Skin epidermis (tissue), 12 donors: ENCODE results near the gene KIRREL1.

Experiments used
- H3K27ac ChIP-seq, 21 experiments: fragments of 200-600 bp; sonication (generic) in 11 of 21; one replicate each; pipeline ENCODE4 v1.5.0; 2020; ENCODE audit warnings: mild to moderate bottlenecking in 3 of 21, inconsistent platforms in 2 of 21, moderate library complexity in 2 of 21
- H3K4me3 ChIP-seq, 7 experiments: fragments of 200-600 bp; sonication (generic) in 2 of 7; one replicate each; pipeline ENCODE4 v1.5.0; 2020; ENCODE audit warnings: inconsistent platforms in 2 of 7, mild to moderate bottlenecking in 2 of 7, moderate library complexity in 1 of 7

KIRREL1 gene

DNA sequence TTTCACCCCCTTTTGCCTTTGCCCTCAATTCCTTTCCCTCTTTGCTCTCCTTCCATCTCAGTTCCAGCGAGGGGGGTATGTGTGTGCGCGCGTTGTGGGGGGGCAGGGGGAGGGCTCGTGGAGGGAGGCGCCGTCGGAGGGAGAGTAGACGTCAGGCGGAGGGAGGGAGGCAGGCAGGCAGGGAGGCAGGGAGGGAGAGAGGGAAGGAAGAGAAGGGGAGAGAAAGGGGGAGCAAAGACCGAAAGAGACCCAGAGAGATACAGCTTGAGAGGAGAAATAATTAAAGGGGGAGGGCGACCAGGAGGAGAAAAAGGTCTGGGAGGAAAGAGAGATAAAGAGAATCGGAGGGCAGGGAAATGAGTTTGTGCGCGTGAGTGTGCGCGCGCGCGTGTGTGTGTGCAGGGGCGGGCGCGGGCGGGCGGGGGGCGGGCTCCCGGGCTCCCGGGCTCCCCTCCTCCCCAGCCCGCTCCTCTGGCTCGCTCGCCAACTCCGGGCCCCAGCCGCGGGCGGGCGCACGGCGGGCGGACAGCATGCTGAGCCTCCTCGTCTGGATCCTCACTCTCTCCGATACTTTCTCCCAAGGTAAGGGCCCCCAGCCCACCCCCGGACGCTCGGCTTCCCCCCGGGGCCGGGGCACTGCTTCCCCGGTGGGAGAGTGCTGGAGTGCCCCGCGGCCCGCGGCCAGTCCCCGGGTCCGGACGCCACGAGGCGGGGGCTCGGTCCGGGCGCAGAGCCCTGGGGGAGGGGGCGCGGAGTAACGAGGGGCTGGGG is at the start of gene KIRREL1:
TSS of gene KIRREL1 (plus strand) at position 499 of the 771 bp plus-strand sequence. CDS start at position 531, 32 bp downstream.
- Histone ChIP-seq H3K4me3 (peak within 1 kb of the TSS; percentile 48 to 84 (median 70)), H3K27ac (peak within 1 kb of the TSS; percentile 60 to 96 (median 90))

DNA sequence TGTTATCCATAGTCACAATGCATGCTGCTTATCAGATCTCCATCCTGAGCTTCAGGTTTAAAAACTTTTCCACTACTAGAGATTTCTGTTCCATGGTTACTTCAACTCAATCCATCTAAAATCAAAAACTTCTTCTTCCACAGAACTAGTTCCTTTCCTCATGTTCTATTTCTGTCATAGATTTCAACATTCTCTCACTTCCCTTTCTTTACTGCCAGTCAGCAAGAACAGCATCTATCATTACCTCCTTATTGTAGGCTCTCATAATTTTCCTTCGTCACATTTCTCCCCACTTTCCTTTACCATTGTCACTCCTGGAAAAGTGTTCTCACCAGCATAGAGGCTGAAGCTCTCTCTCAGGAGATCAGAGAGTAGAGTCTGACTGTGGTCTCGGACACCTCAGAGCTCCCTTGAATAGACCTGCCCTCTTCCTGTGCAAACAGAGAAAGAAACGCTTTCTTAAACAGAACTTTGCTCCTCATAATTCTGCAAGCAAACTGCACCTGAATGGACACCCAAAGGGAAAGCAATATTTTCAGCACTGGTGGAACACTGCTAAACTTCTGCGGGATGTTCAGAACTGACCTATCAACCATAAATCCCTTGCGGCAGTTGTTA is 48.7 kb upstream of the KIRREL1 start:
- no peak overlapping the region for H3K27ac ChIP-seq
- H3K4me3 ChIP-seq = no peak overlapping the region

DNA sequence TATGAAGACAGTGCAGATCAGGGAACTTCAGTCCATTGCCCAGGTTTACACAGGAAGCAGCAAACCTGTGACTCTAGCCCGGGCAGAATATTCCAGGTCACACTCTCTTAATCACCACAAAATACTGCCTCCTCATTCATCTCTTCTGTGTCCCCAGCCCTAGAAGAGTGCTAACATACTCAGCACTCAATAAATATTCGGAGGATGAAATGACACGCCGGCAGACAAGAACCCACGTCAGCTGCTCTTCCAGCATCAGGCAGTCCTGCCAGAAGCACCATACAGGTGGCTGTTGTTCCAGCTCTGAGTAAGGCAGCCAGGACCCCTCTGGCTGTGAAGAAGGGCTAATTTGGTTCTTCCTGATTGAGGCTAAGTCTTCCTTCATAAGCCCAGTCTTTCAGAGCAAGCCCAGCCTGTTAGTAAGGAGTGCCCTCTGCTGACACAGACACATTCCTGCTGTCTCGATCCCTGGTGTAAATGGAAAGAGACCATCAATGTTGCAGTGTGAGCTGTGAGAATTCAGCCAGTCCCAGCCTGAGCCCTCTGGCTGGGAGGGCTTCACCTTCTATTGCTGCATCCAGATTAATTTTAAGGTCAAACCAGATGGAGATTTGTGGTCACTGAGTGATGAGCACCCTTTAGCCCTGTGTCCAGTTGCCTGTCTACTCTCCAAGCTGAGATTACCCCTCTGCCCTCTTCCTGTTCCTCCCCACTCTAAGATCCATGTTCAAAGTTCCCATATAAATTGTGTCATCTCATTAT is 45.0 kb upstream of the KIRREL1 start:
- Histone ChIP-seq H3K27ac (no peak overlapping the region), H3K4me3 (no peak overlapping the region)

DNA sequence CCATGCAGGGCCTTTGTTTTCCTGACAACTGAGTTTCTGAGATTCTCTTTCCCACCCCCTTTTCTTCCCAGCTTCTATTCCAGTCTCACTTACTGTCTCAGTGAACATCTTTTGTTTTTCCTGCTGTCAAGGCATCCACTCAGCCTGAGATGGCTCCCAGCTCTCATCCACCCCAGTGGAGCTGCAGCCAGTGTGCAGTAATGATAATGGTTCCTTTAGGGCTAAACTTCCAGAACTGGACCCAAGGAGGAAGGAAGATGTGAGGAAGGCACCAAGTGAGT is 44.4 kb upstream of the KIRREL1 start:
- no peak overlapping the region for H3K4me3 ChIP-seq
- no peak overlapping the region for H3K27ac ChIP-seq

DNA sequence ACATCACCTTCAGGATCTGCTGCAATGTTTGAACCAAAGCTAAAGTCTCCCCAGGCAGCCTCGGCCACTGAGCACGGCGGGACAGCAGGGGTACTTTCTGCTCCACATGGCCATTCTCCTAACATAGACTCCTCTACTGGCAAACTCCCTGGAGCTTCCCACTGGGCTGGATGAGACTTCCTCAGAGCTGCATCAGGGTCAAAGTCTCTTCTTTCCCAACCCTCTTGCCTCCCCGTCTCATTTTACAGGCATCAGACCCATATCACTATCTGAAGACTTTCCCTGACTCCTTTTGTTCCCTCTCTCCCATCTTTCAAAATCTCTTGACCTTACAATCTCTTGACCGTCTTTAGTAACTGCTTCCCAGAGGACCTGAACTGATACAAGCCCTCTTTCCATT is 42.2 kb upstream of the KIRREL1 start:
- no peak overlapping the region for H3K4me3 ChIP-seq
- H3K27ac ChIP-seq = no peak overlapping the region

DNA sequence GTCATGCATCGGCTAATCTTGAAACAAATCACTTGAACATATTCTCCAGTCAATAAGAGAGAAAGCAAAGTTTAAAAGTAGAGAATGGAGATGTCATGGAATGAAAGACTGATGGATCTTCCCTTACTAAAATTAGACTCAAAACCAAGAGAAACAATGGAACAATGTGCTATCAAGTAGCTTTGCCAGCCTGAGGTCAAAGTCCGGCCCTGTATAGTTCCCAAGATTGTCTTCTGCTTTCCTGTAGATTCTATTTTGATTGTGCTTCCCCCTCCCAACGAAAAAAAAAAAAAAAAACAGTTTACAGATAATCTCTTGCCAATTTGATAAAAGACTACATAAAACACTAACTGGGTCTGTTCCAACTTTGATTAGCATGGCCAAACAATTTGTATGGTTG is 40.8 kb upstream of the KIRREL1 start:
- H3K27ac ChIP-seq = no peak overlapping the region
- H3K4me3 ChIP-seq = no peak overlapping the region

DNA sequence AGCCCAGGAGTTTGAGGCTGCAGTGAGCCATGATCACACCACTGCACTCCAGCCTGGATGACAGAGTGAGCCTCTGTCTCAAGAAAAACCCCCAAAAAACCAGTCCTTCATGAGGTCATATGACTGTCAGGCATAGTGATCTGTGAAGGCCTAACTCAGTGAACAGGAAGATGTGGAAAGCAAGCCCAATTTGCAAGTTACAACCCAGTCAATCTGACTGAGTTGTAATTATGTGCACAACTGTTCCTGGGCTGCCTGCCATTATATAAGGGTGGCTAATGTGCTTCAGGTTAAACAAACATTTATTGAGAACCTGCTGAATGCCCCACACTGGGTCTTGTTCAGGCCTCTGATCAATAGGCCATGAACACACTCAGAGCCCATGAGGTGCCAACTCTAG is 38.2 kb upstream of the KIRREL1 start:
- H3K27ac ChIP-seq = no peak overlapping the region
- no peak overlapping the region for H3K4me3 ChIP-seq

DNA sequence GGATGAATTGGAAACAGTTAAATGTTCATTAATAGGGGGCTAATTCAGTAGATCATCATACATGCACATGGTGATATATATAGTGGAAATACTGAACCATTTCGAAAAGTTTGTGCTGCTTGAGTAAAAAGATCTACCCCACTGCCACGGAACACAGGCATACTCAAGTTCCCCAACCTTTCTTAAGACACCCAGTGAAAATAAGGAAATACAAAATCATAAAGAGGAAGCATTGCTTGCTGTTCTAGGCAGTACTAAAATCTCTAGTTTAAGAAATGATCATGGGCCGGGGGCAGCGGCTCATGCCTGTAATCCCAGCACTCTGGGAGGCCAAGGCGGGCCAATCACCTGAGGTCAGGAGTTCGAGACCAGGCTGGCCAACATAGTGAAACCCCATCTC is 37.6 kb upstream of the KIRREL1 start:
- Histone ChIP-seq H3K4me3 (no peak overlapping the region), H3K27ac (no peak overlapping the region)

DNA sequence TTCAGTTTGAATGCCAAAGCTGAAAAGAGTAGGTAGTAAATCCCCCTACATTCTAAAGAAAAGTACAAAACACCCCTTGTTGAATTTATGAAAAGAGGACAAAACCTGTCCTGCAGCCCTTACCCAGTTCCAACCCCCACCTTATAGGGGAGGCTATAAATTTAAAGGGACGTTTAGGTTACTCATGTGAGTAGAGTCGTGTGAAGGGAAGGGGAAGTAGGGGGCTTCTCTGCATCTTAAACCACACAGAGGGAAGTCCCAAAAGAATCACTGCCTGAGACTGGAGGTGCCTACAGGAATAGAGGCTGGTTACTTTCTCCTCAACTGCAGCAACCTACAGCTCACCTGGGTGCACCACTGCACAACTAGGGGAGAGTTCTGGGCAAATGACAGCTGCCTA is 36.7 kb upstream of the KIRREL1 start:
- H3K27ac ChIP-seq = no peak overlapping the region
- no peak overlapping the region for H3K4me3 ChIP-seq

DNA sequence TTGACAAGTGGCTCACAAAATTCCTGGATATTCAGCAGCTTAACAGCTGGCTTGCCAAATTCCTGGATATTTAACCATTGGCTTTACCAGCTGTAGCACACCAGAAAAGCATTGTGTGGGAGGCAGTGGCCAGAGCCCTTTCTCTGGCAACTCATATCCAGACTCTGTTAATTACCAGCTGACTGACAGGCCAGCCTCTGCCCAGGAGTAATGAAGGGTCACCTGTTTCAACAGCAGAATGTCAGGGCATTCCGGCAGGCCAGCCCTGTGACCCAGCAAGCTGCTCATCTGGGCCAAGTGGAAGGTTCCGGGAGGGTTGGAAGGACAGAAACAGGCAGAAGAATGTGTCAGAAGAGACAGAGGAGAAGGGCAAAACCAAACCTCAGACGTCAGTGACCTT is 35.2 kb upstream of the KIRREL1 start:
- Histone ChIP-seq H3K4me3 (no peak overlapping the region), H3K27ac (no peak overlapping the region)

DNA sequence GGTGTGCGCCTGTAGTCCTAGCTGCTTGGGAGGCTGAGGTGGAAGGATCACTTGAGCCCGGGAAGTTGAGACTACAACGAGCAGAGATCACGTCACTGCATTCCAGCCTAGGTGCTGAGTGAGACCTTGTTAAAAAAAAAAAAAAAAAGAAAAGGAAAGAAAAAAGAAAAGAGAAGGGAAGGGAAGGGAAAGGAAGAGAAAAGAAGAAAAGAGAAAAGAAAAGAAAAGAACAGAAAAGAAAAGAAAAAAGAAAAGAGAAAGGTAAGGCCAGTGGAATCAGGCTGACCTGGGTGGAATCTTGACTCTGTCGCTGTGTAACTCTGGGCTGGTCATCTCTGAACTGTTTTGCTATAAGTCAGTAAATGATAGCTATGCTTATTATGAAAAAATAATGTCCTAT is 33.7 kb upstream of the KIRREL1 start:
- no peak overlapping the region for H3K4me3 ChIP-seq
- no peak overlapping the region for H3K27ac ChIP-seq

DNA sequence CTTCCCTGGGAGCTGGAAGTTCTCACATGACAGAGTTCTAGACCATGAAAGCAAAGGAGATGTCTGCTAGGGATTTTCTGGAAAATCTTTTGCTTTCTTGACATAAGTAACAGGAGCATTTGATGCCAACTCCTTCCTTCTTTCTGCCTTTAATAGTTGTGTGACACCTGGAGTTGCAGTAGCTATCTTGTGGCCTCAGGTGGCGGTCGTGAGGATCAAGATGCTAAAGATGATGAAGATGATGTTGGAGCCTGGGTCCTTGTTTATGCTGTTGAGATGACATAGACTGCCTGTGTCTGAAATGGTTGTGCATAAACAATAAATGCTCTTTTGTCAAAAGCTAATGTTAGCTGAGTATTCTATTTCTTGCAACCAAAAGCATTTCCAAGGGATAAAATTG is 32.7 kb upstream of the KIRREL1 start:
- H3K4me3 ChIP-seq = no peak overlapping the region
- H3K27ac ChIP-seq = no peak overlapping the region

DNA sequence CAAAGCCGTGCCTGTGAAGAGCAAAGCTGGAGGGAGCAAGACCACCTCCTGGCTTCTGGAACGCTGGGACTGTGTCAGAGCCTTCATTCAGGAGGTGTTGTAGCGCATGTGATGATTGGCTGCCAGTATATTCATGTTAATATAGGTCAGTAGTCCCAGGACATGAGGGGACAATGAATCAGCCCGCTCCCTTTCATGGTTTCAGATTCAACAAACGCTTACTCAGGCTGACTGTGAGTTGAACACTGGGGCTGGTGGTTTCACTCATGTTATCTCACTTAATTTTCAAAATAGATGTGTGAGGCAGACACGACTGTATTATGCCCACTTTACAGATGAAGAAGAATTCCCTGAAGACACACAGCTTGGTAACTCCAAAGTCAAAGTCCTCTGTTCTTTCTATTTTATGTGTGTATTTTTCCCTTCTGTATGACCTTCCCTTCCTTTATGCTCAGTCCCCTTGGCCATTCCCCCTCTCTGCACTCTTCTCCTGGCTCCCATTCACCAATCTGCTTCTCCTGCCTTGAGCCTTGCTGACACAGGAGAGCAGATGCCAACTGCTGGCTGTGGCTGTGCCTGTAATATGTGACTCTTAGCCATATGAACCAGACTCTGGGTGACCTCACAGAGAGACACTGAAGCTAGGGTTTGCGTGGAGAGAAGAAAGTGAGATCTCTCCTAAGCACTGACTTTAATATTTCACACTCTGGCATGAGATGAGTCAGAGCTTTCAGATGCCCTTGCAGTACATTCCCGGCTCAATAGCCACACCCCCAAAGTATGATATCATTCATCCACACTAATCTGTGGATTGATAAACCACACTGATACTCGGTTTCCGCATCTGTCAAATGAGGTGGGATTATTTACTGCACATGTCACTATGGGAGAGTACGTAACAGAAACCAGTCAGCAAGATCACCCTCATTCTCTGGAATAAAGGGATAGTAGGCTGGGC is 31.4 kb upstream of the KIRREL1 start:
- Histone ChIP-seq H3K27ac (no peak overlapping the region), H3K4me3 (no peak overlapping the region)

DNA sequence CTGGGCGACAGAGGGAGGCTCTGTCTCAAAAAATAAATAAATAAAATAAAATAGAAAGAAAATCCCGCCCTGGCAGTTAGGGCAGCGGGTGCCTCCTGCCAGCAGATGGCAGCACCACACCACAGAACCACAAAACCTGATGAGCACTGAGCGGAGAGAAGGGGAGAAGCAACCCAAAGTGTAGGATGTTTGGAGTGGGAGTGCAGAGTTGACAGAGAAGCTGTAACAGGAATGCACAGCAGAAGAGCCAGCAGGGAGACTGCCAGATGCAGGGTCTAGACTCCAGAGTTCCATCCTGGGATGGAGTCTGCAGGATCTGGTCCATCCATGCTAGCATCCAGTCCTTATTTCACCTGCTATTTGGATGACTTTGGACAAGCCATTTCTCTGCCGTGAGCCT is 29.7 kb upstream of the KIRREL1 start:
- no peak overlapping the region for H3K27ac ChIP-seq
- H3K4me3 ChIP-seq = no peak overlapping the region

DNA sequence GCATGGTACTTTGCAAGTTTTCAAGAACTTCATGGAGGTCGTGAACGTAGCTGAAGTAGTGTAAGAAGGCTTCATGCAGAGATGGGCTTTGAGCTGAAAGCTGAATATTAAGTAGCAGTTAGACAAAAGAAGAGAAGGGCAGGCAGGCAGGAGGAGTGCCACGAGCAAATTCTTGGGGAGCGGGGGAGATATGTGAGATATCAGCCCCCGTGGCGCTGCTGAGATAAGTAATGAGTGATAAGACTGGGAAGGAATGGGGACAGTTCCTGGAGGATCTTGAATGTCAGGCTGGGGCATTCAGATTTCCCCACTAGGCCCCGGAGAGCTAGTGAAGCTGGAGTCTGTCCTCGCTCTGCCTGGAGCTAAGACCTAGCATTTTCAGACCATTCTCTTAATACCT is 27.9 kb upstream of the KIRREL1 start:
- no peak overlapping the region for H3K27ac ChIP-seq
- H3K4me3 ChIP-seq = no peak overlapping the region

DNA sequence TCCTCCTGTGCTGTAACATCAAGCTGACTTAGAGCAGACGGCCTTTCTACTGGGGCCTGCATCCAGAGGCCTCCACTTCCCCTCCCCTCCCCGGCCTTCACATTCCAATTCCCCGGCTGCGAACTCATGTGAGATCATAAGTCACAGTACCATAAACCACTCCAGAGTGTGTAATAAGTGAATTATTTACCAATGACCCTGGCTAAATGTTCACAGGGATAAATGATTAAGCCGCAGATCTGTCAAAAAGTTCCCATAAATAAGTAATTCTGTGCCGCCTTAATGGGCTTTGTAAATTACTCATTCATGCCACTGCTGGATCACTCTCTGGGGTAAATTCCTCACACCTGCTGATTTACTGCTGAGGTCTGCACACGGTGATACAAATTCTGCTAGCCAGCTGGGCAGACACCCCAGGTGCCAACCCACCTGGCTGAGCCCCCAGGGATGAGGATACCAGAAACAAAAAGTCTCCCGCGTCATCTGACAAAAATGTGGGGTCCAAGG is 27.4 kb upstream of the KIRREL1 start:
- Histone ChIP-seq H3K27ac (no peak overlapping the region), H3K4me3 (no peak overlapping the region)

DNA sequence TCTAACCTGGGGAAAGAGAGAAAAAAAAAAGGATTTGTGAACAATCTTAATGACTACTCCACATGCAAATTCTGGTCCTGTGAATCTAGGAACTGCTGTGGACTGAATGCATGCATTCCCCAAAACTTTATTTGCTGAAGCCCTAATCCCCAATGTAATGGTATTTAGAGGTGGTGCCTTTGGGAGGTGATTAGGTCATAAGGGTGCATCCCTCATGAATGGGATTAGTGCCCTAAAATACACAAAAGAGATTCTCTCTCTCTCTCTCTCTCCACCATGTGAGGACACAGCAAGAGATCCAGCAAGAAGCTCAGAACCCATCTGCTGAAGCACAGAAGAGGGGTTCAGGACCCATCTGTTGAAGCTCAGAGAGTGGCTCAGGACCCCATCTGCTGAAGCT is 26.2 kb upstream of the KIRREL1 start:
- Histone ChIP-seq H3K27ac (no peak overlapping the region), H3K4me3 (no peak overlapping the region)

DNA sequence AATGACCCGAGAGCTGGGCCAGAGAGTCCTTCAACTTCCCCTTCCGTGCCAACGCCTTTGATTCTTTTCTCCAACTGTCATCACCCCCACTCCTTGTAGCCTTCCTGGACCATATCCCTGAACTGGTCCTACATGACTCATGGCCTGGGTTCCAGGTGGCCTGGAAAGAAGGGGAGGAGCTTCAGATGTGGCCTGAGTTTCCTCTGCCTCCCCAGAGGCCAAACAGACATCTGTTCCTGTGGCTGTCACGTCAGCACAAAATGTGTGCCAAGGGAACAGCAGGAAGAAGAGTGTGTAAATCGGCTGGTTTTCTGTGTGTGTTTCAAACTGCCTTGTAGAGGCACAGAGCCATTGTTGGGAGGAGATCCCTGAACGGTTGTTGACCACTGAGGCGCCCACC is 24.9 kb upstream of the KIRREL1 start:
- H3K27ac ChIP-seq = peak overlapping the region in 12 of 21 experiments; percentile 18 to 75 (median 54)
- no peak overlapping the region for H3K4me3 ChIP-seq

DNA sequence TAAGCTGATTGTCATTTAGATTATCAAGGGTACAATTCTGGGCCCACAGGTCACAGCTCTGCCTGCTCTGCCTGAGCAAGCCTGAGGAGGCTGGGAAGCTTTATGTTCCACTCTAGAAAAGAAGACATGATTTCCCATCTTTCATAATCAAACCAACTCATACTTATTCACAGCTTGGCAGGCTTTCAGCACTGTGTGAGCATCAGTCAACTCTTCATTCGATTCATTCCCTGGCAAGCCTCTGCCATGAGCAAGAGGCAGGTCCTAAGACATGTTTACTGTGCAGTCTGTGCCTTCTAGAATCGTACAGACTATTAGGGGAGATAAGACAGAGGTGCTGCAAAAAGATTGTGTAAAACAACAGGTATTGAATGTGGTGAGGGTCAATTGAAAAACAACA is 24.5 kb upstream of the KIRREL1 start:
- peak overlapping the region in 12 of 21 experiments; percentile 18 to 75 (median 54) for H3K27ac ChIP-seq

More for the DNA sequence above, 24.5 kb upstream of the KIRREL1 start:
- H3K4me3 ChIP-seq = no peak overlapping the region
